Lung (tissue), 12 donors: Measurements from ENCODE around the gene CCDC167. TPM values are rescaled to one million over a fixed set of nuclear protein-coding genes. Genes with fewer than 3 reads are reported as not detected.

Experiments
- ATAC-seq: fragments of 200-7000 bp; cut with Tn5 transposase; one replicate; pipeline ENCODE4 v1.9.1; 2020; ENCODE audit warnings: moderate number of reproducible peaks; ENCODE audit not compliant: insufficient read depth, low FRiP score
- DNase-seq, 3 donors: peaks; one replicate each; pipeline ENCODE4 v3.0.0-alpha.2; 2013 to 2017
- H3K27ac ChIP-seq, 2 donors: one replicate each; pipeline ENCODE4 v1.5.1; 2013; ENCODE audit warnings: mild to moderate bottlenecking in 2 of 2, moderate library complexity in 2 of 2, control low read depth in 1 of 2, inconsistent platforms in 1 of 2, low read depth in 1 of 2, low read length in 1 of 2
- H3K27me3 ChIP-seq, 3 donors: one replicate each; pipeline ENCODE4 v1.5.1; 2013; ENCODE audit warnings: low read length in 2 of 3; ENCODE audit not compliant: control insufficient read depth in 3 of 3, insufficient read depth in 3 of 3
- H3K36me3 ChIP-seq, 4 donors: one replicate each; pipeline ENCODE4 v1.5.1; 2013; ENCODE audit warnings: low read length in 4 of 4, mild to moderate bottlenecking in 1 of 4, moderate library complexity in 1 of 4; ENCODE audit not compliant: control insufficient read depth in 4 of 4, insufficient read depth in 4 of 4
- H3K4me1 ChIP-seq, 5 donors: one replicate each; pipeline ENCODE4 v1.5.1; 2013; ENCODE audit warnings: low read length in 5 of 5, mild to moderate bottlenecking in 2 of 5, moderate library complexity in 1 of 5; ENCODE audit not compliant: control insufficient read depth in 5 of 5, insufficient read depth in 5 of 5
- H3K4me3 ChIP-seq: one replicate; pipeline ENCODE4 v1.5.1; 2013; ENCODE audit warnings: mild to moderate bottlenecking, control low read depth, moderate library complexity
- H3K9ac ChIP-seq, 2 donors: one replicate each; pipeline ENCODE4 v1.5.1; 2013; ENCODE audit warnings: low read length in 2 of 2, control low read depth in 1 of 2; ENCODE audit not compliant: insufficient read depth in 1 of 2
- H3K9me3 ChIP-seq, 4 donors: one replicate each; pipeline ENCODE4 v1.5.1; 2013; ENCODE audit warnings: low read length in 3 of 4, mild to moderate bottlenecking in 1 of 4, moderate library complexity in 1 of 4; ENCODE audit not compliant: control insufficient read depth in 4 of 4, insufficient read depth in 3 of 4
- WGBS, 2 donors: extraction: QIAGEN DNeasy Blood & Tissue Kit; methylation state at CpG; one replicate each; pipeline ENCODE4 v1.1.7; 2013; 5-methylcytosine and 5-hydroxymethylcytosine counted together
- polyA plus RNA-seq, 2 donors: library from polyadenylated mRNA; stranded (reverse); fragments of 200-250 nt; gene quantifications; one replicate each; pipeline ENCODE4 v1.2.1, GENCODE V29; 2013
- total RNA-seq, 2 donors: library from RNA; depleted of rRNA in 1 of 2; stranded (reverse); fragments of >200 nt in 1 of 2; gene quantifications; one replicate each; pipeline ENCODE4 v1.2.1, GENCODE V29; 2014 to 2021
- TF ChIP-seq, protein P1 (sequence below): IDR thresholded peaks from 2 replicates; pipeline ENCODE4 v1.5.1; 2012; ENCODE audit warnings: mild to moderate bottlenecking; ENCODE audit errors: control extremely low read depth, extremely low read depth
- donor health status: control.
- donor health status: control.
- donor health status: Bipolar disorder and iron deficiency.
- donor health status: healthy.
- donor health status: DM: yes; HTN: yes; CAD: no.

Gene CCDC167
- total and polyA plus RNA-seq, 4 donors: 13.4 to 54.6 (median 23.1) TPM

DNA sequence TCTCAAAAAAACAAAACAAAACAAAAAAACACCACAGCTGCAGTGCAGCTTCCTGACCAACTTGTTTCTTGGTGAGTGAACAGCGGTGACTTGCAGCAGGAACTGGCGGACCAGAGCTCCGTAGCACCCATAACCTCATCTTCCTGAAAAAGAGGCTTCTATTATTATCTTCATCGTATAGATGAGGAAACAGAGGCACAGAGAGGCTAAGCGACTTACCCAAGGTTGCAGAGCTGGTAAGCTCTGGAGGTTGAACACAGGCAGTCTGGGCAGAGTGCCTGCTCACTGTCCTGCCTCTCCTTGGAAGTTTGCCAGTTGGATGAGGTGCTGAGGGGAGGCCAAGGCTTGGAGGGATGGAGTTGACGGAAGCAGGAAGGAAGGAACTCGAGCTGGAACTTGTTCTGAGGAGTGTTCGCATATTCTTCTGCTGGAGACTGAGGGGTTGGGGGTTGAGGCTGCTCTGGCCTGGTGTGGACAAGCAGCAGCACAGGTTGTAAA is 47.9 kb upstream of the CCDC167 start:
- Histone ChIP-seq H3K36me3 (no peaks in the 10 kb centered on the region), H3K27ac (no peak overlapping the region), H3K4me3 (no peak overlapping the region), H3K9me3 (peaks cover 0 to 3% (median 0%) of the 10 kb centered on the region in 4 donors), H3K9ac (no peak overlapping the region), H3K4me1 (peaks cover 0 to 21% (median 8%) of the 10 kb centered on the region in 5 donors), H3K27me3 (no peaks in the 10 kb centered on the region)
- no peak for ATAC-seq
- TF ChIP-seq, protein P1, sequence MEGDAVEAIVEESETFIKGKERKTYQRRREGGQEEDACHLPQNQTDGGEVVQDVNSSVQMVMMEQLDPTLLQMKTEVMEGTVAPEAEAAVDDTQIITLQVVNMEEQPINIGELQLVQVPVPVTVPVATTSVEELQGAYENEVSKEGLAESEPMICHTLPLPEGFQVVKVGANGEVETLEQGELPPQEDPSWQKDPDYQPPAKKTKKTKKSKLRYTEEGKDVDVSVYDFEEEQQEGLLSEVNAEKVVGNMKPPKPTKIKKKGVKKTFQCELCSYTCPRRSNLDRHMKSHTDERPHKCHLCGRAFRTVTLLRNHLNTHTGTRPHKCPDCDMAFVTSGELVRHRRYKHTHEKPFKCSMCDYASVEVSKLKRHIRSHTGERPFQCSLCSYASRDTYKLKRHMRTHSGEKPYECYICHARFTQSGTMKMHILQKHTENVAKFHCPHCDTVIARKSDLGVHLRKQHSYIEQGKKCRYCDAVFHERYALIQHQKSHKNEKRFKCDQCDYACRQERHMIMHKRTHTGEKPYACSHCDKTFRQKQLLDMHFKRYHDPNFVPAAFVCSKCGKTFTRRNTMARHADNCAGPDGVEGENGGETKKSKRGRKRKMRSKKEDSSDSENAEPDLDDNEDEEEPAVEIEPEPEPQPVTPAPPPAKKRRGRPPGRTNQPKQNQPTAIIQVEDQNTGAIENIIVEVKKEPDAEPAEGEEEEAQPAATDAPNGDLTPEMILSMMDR: no peak
- 22 to 33% methylated on average over 8 of the region's 8 CpGs for WGBS, 2 donors
- peak; percentile 74 to 82 (median 80) for DNase-seq

DNA sequence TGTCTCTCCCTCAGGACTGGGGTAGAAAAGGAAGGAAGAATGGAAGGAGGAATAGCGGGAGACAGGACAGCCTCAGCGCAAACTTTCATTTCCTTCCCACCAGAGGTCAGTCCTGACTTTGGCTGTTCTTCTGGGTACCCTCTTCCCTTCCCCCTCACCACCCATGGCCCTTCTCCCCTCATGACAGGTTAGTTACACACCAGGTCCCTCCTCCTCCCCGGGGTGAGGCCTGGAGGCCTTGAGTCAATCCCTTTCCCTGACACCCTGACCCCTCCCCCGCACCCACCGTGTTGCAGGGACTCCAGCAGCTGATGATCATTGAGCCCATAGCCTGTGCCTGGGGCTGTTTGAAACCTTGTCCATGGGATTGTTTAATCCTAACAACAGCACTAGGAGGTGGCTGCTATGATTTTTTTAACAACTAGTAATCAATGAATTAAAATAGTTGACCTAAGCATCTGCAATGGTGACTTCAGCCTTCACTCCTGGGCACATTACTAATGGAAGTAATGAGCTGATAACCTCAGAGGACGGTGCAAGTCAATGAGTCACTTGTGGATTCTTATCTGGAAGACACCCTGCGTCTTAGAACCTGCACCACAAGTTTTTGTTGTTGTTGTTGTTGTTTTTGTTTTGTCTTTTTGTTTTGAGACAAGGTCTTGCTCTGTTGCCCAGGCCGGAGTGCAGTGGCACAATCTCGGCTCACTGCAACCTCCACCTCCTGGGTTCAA is 46.6 kb upstream of the CCDC167 start:
- DNase-seq (no peak), ATAC-seq (no peak)
- 81 to 84% methylated on average over 9 of the region's 9 CpGs for WGBS, 2 donors
- no peaks in the 10 kb centered on the region for H3K36me3 ChIP-seq
- no peak overlapping the region for H3K27ac ChIP-seq
- TF ChIP-seq, protein P1: no peak
- peaks cover 0 to 9% (median under 1%) of the 10 kb centered on the region in 5 donors for H3K4me1 ChIP-seq
- no peak overlapping the region for H3K9ac ChIP-seq
- peaks cover 0 to 3% (median 0%) of the 10 kb centered on the region in 4 donors for H3K9me3 ChIP-seq
- no peak overlapping the region for H3K4me3 ChIP-seq
- no peaks in the 10 kb centered on the region for H3K27me3 ChIP-seq

DNA sequence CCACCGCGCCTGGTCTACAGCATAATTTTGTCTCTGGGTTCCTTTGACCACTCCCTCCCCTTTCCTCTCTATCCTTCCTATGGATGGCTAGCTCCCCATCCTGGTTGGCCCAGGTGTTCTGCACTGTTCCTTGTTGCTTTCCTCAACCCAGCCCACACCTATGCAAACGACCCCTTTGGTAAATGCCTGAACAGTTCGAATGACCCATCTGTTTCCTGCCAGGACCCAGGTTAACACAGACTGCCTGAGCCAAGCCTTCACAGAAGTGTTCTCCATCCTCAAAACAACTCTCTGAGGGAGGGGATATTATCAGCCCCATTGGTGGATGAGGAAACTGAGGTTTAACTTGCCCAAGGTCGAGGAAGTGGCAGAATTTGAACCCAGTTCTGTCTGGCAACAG is 44.8 kb upstream of the CCDC167 start:
- H3K27me3 ChIP-seq: no peaks in the 10 kb centered on the region
- H3K9me3 ChIP-seq: peaks cover 0 to 3% (median 0%) of the 10 kb centered on the region in 4 donors
- no peaks in the 10 kb centered on the region for H3K36me3 ChIP-seq
- DNase-seq (no peak), ATAC-seq (no peak)
- H3K4me1 ChIP-seq: peaks cover 0 to 6% (median 0%) of the 10 kb centered on the region in 5 donors
- H3K9ac ChIP-seq: no peak overlapping the region
- TF ChIP-seq, protein P1: no peak
- WGBS, 2 donors: 73 to 76% methylated on average over 5 of the region's 5 CpGs
- no peak overlapping the region for H3K4me3 ChIP-seq
- no peak overlapping the region for H3K27ac ChIP-seq
